ENCODE data around the gene GJB5.
"Not testable (repeated sequence)": the region's sequence is repeated elsewhere in the genome, so short reads cannot be mapped to it uniquely, and the experiment has no call there.

GJB5 gene

DNA sequence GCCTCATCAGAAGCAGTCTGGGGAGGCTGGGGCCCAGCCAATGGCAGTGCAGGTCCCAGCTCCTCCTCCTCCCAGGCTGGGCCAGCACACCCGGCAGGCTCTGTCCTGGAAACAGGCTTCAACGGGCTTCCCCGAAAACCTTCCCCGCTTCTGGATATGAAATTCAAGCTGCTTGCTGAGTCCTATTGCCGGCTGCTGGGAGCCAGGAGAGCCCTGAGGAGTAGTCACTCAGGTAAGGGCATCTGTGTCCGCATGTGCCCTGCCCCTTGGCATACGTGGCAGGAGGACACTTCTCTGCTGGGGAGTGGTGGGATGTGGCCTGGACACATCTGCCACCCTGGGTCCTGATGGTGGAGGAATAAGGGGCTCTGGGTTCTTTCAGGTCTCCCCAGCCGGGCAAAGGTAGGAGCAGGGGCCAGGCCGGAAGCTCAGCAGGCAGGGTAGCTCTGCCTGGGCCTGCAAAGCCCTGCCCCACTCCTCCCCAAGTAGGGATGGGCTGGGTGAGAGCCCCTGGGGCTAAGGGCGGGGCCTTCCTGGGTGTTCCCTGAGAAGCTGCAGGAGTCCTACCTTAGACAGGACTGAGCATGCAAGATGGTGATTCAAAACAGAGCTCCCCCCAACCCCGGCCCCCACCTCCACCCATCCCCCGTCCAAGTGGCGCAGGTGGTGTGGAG lies at the start of gene GJB5:
GJB5 (plus strand) TSS at position 84 of the 674 bp plus-strand sequence. CDS start 2,284 bp downstream, outside the sequence.
- DNase-seq (ENCODE audit: low read depth): no peak

GRCh38 chr1:34705077-34705476 lies 49.8 kb upstream of the GJB5 start:
- DNase-seq (ENCODE audit: low read depth): no peak

- no peak for DNase-seq (ENCODE audit: low read depth)
Measured at GRCh38 chr1:34708106-34708505, 46.7 kb upstream of the GJB5 start.

- no peak for DNase-seq (ENCODE audit: low read depth)
Measured at GRCh38 chr1:34709547-34709946, 45.3 kb upstream of the GJB5 start.

GRCh38 chr1:34710812-34711211 lies 44.0 kb upstream of the GJB5 start:
- DNase-seq (ENCODE audit: low read depth): no peak

- no peak for DNase-seq (ENCODE audit: low read depth)
Measured at GRCh38 chr1:34711485-34711884, 43.4 kb upstream of the GJB5 start.

GRCh38 chr1:34712007-34712688 lies 42.7 kb upstream of the GJB5 start:
- DNase-seq (ENCODE audit: low read depth): no peak

DNA sequence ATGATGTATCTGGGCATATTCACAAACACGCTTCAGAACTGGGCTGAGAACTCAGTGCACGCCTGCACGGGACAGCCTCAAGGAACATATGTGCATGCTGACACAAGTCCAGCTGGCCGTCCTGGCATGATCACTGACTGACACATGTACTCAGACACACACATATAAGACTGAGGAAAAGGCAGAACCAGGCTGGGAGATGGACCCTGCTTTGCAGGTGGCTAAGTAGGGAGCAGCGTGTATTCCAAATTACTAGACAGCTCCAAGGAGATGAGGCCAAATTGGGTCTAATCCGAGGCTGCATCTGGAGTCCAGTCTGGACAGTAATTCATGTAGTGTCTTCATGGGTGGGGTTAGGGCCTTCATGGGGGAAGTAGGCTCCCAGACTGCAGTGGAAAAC lies 41.4 kb upstream of the GJB5 start:
- DNase-seq (ENCODE audit: low read depth): no peak

GRCh38 chr1:34714386-34714785 lies 40.5 kb upstream of the GJB5 start:
- DNase-seq (ENCODE audit: low read depth): no peak

DNA sequence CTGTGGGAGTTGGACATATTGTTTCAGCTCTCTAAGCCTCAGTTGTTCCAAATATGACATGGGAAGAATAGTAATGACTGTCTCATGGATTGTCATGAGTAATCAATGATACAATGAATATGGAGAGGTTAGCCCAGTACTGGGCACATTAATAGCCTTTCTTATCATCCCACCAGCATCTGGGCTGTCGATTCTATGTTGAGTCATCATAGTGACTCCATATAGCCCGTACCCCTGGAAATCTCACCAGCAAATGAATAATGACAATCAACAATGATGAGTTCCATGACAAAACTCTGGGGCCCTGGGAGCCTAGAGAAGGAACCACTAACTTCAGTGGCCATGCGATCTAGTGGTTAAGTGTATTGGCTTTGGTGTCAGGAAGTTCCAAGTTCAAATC lies 39.7 kb upstream of the GJB5 start:
- no peak for DNase-seq (ENCODE audit: low read depth)

GRCh38 chr1:34721241-34721640 lies 33.6 kb upstream of the GJB5 start:
- DNase-seq (ENCODE audit: low read depth): no peak

DNA sequence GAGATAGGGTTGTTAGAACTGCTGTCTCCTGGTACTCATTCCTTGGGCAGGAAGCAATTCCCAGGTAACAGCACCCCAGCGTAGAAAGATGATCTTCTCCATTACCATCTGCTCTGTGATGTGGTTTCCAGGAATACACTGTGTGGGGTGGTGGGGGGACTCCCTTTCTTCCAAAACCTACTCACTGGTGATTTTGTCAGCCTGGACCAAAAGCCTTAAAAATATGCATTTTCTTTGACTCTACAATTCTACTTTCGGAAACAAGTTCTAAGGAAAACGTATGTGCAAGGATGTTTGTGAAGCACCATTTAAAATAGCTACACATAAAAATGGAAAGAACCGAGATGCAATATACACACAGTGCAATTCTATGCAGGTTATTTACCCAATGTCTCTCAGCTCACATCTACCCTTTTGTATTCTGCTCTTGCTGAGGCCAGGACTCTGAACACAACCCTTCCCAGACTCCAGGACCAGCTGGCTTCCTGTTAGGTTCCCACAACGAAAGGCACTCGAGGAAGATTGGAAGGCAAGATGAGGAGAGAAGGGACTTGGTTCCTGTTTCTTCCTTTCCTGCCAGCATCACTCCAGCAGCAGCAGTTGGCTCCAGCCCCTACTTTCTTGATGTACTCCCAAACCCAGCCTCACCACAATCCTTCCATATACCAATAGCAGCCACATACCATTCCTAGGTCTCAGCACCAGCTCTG lies 33.0 kb upstream of the GJB5 start:
- no peak for DNase-seq (ENCODE audit: low read depth)

GRCh38 chr1:34726861-34727260 lies 28.0 kb upstream of the GJB5 start:
- DNase-seq (ENCODE audit: low read depth): no peak

DNA sequence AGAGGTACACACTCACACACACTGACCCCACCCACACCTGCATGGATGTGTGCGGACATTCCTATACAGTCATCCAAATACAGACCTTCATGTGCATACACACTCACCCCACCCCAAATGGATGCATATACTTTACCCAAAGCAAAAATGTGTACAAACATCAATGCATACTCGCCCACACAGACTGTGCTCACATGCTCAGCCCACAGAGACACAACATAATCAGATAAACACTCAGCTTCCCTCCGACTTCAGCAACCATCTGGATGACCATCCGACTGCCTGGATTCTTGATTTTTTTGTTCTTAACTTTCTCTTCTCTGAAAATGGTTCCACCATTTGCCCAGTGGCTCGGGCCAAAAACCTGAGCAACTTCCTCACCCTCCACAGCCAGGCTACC lies 24.4 kb upstream of the GJB5 start:
- DNase-seq (ENCODE audit: low read depth): no peak

- not testable (repeated sequence) for DNase-seq (ENCODE audit: low read depth)
Measured at GRCh38 chr1:34732831-34733230, 22.0 kb upstream of the GJB5 start.

DNA sequence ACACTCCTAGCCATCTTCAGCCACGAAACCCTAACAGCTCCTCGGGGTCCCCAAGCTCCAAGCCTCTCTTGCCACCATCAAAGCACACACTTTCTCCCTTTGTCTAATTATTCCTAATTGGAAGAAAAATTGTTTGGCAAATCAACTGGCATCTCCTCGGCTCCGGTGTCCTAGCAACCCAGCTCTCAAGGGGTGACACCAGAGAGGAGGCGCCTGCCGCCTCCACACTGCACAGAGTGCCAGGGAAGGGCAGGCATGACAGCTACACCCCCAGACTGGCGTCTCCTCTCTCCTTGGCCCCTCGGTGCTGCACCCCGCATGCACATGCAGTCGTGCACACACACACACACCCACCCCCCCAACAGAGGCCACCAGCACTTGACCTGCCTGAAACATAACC lies 18.2 kb upstream of the GJB5 start:
- no peak for DNase-seq (ENCODE audit: low read depth)

DNA sequence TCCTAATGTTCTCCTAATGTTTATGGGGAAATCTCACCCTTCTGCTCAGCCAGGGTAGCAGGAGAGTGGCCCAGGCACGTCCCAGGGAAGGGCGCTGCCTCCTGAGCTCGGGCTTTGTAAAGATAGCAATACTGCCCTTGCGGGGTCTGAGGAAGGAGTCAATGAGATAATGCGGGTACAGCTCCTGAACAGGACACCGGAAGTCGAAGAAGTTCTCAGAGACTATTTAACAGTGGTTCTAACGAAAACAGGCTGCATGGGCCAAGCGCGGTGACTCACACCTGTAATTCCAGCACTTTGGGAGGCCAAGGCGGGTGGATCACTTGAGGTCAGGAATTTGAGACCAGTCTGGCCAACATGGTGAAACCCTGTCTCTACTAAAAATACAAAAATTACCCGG lies 17.6 kb upstream of the GJB5 start:
- not testable (repeated sequence) for DNase-seq (ENCODE audit: low read depth)

GRCh38 chr1:34739613-34740012 lies 15.2 kb upstream of the GJB5 start:
- no peak for DNase-seq (ENCODE audit: low read depth)

DNA sequence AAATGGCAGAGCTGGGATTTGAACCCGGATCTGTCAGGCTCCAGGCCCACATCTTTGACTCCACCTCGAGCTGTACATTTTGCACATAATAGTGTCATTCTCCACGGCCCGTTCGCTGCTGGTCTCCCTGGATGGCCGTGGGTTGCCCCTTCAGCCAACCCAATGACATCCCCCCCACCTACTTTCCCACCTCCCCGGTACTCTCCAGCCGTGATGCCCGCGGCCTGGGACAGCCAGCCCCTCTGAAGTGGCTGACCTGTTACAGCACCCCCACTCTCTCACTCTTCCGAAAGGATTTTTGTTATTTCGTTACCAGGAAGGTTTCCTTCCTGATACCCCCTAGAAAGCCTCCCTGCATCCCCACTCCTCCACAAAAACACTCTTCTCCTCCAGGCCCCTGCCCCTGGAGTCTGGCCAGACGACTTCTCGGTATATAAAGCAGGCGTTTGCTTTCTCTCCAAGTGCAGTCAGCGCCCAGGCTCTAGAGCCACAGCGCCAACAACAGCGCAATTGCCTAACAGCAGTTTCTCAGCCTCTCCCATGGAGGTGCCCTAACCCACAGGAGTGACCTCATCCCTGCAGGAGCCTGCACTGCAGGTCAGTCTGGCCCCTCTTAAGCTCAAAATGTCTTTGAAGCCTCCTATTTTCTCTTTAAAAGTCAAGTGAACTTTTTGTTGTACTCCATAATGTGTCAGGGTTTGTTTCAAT lies 14.5 kb upstream of the GJB5 start:
- no peak for DNase-seq (ENCODE audit: low read depth)

GRCh38 chr1:34742667-34743270 lies 12.1 kb upstream of the GJB5 start:
- peak; percentile 54 for DNase-seq (ENCODE audit: low read depth)

DNA sequence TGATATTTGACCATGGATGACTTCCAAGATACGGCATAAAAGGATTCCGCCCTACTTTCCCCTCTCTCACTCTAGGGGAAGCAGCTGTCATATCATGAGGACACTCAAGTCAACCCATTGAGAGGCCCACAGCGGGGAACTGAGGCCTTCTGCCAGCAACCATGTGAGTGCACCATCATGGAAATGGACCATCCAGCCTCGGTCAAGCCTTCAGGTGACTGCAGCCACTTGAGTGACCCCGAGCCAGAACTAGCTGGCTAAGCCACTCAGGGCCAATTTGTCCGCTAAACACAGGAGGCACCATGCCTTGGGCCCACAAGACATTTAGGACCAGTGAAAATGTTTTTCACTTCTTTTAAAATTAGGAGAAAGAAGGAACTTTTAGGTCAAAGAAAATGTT lies 11.1 kb upstream of the GJB5 start:
- no peak for DNase-seq (ENCODE audit: low read depth)

DNA sequence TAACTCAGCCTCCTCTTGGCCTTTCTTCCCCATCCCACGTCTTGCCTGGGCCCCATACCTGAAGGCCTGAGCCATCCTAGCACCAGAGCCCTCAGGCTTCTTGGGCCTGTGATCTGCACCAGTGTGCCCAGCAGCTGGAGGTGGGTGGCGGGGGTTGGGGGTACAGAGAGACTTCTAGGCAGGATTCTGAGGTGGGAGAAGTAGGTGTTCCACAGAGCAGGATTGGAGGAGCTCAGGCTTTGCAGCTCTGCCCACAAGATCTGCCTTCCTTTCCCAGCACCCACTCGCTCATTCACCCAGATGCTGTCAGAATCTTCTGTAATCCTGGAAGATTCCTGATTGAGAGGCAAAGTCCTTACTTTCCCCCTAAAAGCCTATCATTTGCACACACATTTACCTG lies 10.0 kb upstream of the GJB5 start:
- DNase-seq (ENCODE audit: low read depth): no peak

All from stimulated activated CD8-positive, alpha-beta memory T cell treated with anti-CD3 and anti-CD28 coated beads, Interleukin-12 subunit alpha, Interleukin-12 subunit beta, amount 100 ng/mL, for 1 hour (primary cell).